KMS-11 (cell line): ENCODE results near the gene CPSF4L.

Experiments used
- H2AFZ ChIP-seq: fragments of 200-600 bp; sonication (generic); 2 replicates; pipeline ENCODE4 v1.6.1; 2016; ENCODE audit warnings: antibody characterized with exemption, mixed run types, low read depth
- H3K27ac ChIP-seq: fragments of 200-600 bp; sonication (generic); 2 replicates; pipeline ENCODE4 v1.6.1; 2016; ENCODE audit warnings: mild to moderate bottlenecking, mixed run types
- H3K27me3 ChIP-seq: fragments of 200-600 bp; sonication (generic); 2 replicates; pipeline ENCODE4 v1.6.1; 2017; ENCODE audit warnings: mild to moderate bottlenecking, low read depth, mixed run types, moderate library complexity; ENCODE audit not compliant: insufficient read depth
- H3K36me3 ChIP-seq: fragments of 200-600 bp; sonication (generic); 2 replicates; pipeline ENCODE4 v1.6.1; 2017; ENCODE audit warnings: mild to moderate bottlenecking, mixed run types; ENCODE audit not compliant: insufficient read depth
- H3K4me1 ChIP-seq: fragments of 200-600 bp; sonication (generic); 2 replicates; pipeline ENCODE4 v1.6.1; 2016; ENCODE audit warnings: mild to moderate bottlenecking, low read depth, mixed run types; ENCODE audit not compliant: poor library complexity, severe bottlenecking
- H3K4me2 ChIP-seq: fragments of 200-600 bp; sonication (generic); 2 replicates; pipeline ENCODE4 v1.7.0; 2016; ENCODE audit warnings: mild to moderate bottlenecking, mixed run types
- H3K4me3 ChIP-seq: fragments of 200-600 bp; sonication (generic); IDR thresholded peaks from 2 replicates; pipeline ENCODE4 v1.6.1; 2017; ENCODE audit warnings: low read depth, low read length, mixed read lengths; ENCODE audit not compliant: insufficient read depth
- H3K79me2 ChIP-seq: fragments of 200-600 bp; sonication (generic); 2 replicates; pipeline ENCODE4 v1.6.1; 2016; ENCODE audit warnings: low read depth, mixed run types; ENCODE audit not compliant: insufficient read depth
- H3K9ac ChIP-seq: fragments of 200-600 bp; sonication (generic); 2 replicates; pipeline ENCODE4 v1.6.1; 2016; ENCODE audit warnings: mild to moderate bottlenecking, mixed run types
- H4K20me1 ChIP-seq: fragments of 200-600 bp; sonication (generic); 2 replicates; pipeline ENCODE4 v1.6.1; 2016; ENCODE audit warnings: mild to moderate bottlenecking, mixed run types; ENCODE audit not compliant: insufficient read depth
- TF ChIP-seq, protein P1 (sequence below): fragments of 200-600 bp; sonication (generic); conservative IDR thresholded peaks from 2 replicates; pipeline ENCODE4 v1.6.1; 2017; ENCODE audit warnings: low read depth, mild to moderate bottlenecking, antibody characterized with exemption, low read length, moderate library complexity, mixed read lengths

Gene CPSF4L

DNA sequence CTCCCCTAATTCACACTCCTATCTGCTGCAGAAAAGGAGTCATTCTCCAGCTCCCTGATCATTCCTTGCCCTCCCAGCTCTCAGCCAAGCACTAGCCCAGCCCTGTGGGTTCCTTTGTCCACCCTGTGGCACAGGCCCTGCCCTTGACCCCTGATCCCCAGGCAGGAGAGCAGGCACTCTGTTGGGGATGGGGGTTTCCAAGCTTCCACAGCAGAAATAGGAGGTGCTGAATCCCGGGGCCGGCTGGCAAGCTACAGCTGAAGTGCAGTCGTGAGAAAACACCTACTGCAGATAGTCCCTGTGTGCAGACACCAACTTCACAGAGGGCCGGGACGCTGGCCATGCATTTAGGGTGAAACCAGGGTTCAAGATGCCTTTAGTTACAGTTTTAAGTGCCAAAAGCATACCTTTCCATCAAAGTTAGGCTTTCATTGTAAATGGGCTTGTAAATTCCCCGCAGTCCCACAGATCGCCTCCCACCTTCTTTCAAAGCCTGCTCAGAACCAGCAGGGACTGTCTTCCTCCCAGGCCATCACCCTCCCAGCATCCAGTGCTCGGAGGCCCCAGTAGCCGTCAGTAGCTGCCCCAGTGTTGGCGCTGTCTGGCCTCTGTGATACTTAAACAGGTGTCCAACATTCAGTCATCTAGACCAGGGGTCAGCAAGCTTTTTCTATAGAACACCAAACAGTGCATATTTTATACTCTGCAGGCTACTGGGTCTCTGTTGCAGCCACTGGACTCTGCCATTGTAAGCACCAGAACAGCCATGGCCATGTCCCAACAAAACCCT, 10.6 kb downstream of the CPSF4L start:
- Histone ChIP-seq H3K27ac (no peak overlapping the region), H2AFZ (no peak overlapping the region), H3K36me3 (no peaks in the 10 kb centered on the region), H3K4me1 (no peaks in the 10 kb centered on the region), H3K4me2 (no peak overlapping the region), H4K20me1 (no peaks in the 10 kb centered on the region), H3K79me2 (no peaks in the 10 kb centered on the region), H3K4me3 (no peak overlapping the region), H3K27me3 (no peaks in the 10 kb centered on the region), H3K9ac (no peak overlapping the region)
- TF ChIP-seq, protein P1, sequence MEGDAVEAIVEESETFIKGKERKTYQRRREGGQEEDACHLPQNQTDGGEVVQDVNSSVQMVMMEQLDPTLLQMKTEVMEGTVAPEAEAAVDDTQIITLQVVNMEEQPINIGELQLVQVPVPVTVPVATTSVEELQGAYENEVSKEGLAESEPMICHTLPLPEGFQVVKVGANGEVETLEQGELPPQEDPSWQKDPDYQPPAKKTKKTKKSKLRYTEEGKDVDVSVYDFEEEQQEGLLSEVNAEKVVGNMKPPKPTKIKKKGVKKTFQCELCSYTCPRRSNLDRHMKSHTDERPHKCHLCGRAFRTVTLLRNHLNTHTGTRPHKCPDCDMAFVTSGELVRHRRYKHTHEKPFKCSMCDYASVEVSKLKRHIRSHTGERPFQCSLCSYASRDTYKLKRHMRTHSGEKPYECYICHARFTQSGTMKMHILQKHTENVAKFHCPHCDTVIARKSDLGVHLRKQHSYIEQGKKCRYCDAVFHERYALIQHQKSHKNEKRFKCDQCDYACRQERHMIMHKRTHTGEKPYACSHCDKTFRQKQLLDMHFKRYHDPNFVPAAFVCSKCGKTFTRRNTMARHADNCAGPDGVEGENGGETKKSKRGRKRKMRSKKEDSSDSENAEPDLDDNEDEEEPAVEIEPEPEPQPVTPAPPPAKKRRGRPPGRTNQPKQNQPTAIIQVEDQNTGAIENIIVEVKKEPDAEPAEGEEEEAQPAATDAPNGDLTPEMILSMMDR = no peak

DNA sequence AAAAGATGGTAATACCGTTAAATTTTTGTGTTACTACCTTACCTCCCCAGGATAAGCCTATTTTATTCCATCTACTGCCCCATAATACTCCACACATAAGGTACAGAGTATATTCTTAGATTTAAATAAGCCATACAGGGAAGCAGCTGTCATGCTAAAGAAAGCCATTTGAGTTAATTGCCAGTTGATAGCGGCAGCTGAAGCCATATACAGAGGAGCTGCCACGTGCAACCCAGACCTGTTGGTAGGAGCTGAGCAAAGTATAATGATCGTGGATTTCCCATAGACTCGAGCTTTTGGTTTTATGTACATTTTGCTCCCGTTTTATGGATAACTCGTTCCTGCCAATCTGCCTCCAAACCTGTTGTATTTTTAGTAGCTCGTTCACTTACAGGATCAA, 12.0 kb downstream of the CPSF4L start:
- H3K4me1 ChIP-seq = no peaks in the 10 kb centered on the region
- H3K4me3 ChIP-seq = no peak overlapping the region
- H3K4me2 ChIP-seq = no peak overlapping the region
- H3K9ac ChIP-seq = no peak overlapping the region
- no peak overlapping the region for H3K27ac ChIP-seq
- no peaks in the 10 kb centered on the region for H4K20me1 ChIP-seq
- TF ChIP-seq, protein P1 = no peak
- H3K36me3 ChIP-seq = no peaks in the 10 kb centered on the region
- H3K79me2 ChIP-seq = no peaks in the 10 kb centered on the region
- H3K27me3 ChIP-seq = no peaks in the 10 kb centered on the region
- H2AFZ ChIP-seq = no peak overlapping the region

DNA sequence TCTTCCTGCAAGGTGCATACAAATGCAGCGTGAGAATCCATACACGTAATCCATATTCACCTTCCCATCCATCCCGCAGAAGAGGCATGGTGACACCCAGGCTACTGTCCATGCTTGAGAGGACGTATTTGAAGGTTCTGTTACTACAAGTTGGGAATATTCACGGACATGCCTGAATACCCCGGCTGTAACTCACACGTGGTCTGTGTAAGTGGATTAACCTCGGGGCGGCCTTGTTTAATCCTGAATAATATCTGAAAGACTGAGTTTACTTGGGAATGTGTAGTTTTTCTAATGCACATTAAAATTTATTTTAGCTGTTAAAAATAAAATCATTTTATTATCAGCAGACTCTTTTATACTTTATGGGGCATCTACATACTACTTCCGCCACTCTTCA, 13.1 kb downstream of the CPSF4L start:
- TF ChIP-seq, protein P1 = no peak
- H3K9ac ChIP-seq = no peak overlapping the region
- H3K4me3 ChIP-seq = no peak overlapping the region
- no peak overlapping the region for H3K27ac ChIP-seq
- H3K27me3 ChIP-seq = no peaks in the 10 kb centered on the region
- H3K4me1 ChIP-seq = no peaks in the 10 kb centered on the region
- no peak overlapping the region for H3K4me2 ChIP-seq
- no peak overlapping the region for H2AFZ ChIP-seq
- no peaks in the 10 kb centered on the region for H3K79me2 ChIP-seq
- no peaks in the 10 kb centered on the region for H3K36me3 ChIP-seq
- no peaks in the 10 kb centered on the region for H4K20me1 ChIP-seq

DNA sequence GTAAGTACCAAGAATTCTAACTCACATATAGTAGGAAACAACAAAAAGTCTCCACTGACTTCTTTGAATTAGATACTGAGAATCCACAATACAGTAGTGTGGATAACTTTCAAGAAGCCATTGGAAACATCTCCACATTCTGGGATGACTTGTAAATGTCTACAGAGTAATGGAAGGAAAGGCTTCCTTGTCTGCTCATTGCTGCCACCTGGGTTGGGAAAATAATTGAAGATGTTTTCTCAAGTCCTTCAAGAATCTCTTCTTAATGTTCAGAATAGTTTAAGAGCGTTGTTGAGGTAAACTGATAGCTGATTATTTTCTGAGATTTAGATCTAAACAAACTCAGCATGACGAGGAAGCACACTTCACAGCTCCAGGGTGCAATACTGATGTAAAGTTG, 14.0 kb downstream of the CPSF4L start:
- Histone ChIP-seq H3K4me2 (no peak overlapping the region), H4K20me1 (no peaks in the 10 kb centered on the region)
- TF ChIP-seq, protein P1 = no peak

More for the DNA sequence above, 14.0 kb downstream of the CPSF4L start:
- Histone ChIP-seq H2AFZ (no peak overlapping the region), H3K4me3 (no peak overlapping the region), H3K79me2 (no peaks in the 10 kb centered on the region), H3K27ac (no peak overlapping the region), H3K27me3 (no peaks in the 10 kb centered on the region), H3K9ac (no peak overlapping the region), H3K4me1 (no peaks in the 10 kb centered on the region), H3K36me3 (no peaks in the 10 kb centered on the region)
